ENCODE data around the gene NDUFAF5. TPM values are rescaled to one million over a fixed set of nuclear protein-coding genes. Genes with fewer than 3 reads are reported as not detected.

The NDUFAF5 gene
- total RNA-seq, 1 donor from 2014 or later, result 32.6 TPM

- Mint-ChIP-seq H3K4me1 (no peaks in the 10 kb centered on the region), H3K9me3 (no peaks in the 10 kb centered on the region), H3K27ac (ENCODE audit: unreplicated experiment) (no peak overlapping the region), H3K27me3 (ENCODE audit: low read depth) (no peaks in the 10 kb centered on the region), H3K36me3 (ENCODE audit: low read depth) (no peaks in the 10 kb centered on the region), H3K4me3 (no peak overlapping the region)
- no peak for TF ChIP-seq CTCF (conservative IDR thresholded peaks at IDR 0.05)
- DNase-seq (ENCODE audit: low read depth, low spot score), result no peak
Observed at GRCh38 chr20:13822459-13822858, 37.6 kb downstream of the NDUFAF5 start.

GRCh38 chr20:13824459-13824858 lies 39.6 kb downstream of the NDUFAF5 start:
- TF ChIP-seq CTCF (conservative IDR thresholded peaks at IDR 0.05), result no peak
- H3K36me3 Mint-ChIP-seq (ENCODE audit: low read depth), result no peaks in the 10 kb centered on the region
- H3K4me3 Mint-ChIP-seq, result no peak overlapping the region
- H3K27me3 Mint-ChIP-seq (ENCODE audit: low read depth), result no peaks in the 10 kb centered on the region
- no peaks in the 10 kb centered on the region for H3K4me1 Mint-ChIP-seq
- no peak overlapping the region for H3K27ac Mint-ChIP-seq (ENCODE audit: unreplicated experiment)
- no peak for DNase-seq (ENCODE audit: low read depth, low spot score)
- H3K9me3 Mint-ChIP-seq, result no peaks in the 10 kb centered on the region

GRCh38 chr20:13825465-13825864 lies 40.6 kb downstream of the NDUFAF5 start:
- Mint-ChIP-seq H3K27me3 (ENCODE audit: low read depth) (no peaks in the 10 kb centered on the region), H3K4me1 (no peaks in the 10 kb centered on the region), H3K4me3 (no peak overlapping the region), H3K36me3 (ENCODE audit: low read depth) (no peaks in the 10 kb centered on the region), H3K27ac (ENCODE audit: unreplicated experiment) (no peak overlapping the region), H3K9me3 (no peaks in the 10 kb centered on the region)
- no peak for DNase-seq (ENCODE audit: low read depth, low spot score)
- TF ChIP-seq CTCF (conservative IDR thresholded peaks at IDR 0.05), result no peak

- H3K4me1 Mint-ChIP-seq, result no peaks in the 10 kb centered on the region
Observed at GRCh38 chr20:13831476-13831875, 46.6 kb downstream of the NDUFAF5 start.

GRCh38 chr20:13838664-13839063 lies 53.8 kb downstream of the NDUFAF5 start:
- H3K36me3 Mint-ChIP-seq (ENCODE audit: low read depth), result no peaks in the 10 kb centered on the region
- H3K9me3 Mint-ChIP-seq, result no peaks in the 10 kb centered on the region
- no peaks in the 10 kb centered on the region for H3K4me1 Mint-ChIP-seq
- DNase-seq (ENCODE audit: low read depth, low spot score), result no peak
- no peak overlapping the region for H3K4me3 Mint-ChIP-seq
- no peak for TF ChIP-seq CTCF (conservative IDR thresholded peaks at IDR 0.05)
- H3K27ac Mint-ChIP-seq (ENCODE audit: unreplicated experiment), result no peak overlapping the region
- peaks cover 3% of the 10 kb centered on the region for H3K27me3 Mint-ChIP-seq (ENCODE audit: low read depth)

More at GRCh38 chr20:13831476-13831875, 46.6 kb downstream of the NDUFAF5 start:
- Mint-ChIP-seq H3K27ac (ENCODE audit: unreplicated experiment) (no peak overlapping the region), H3K27me3 (ENCODE audit: low read depth) (no peaks in the 10 kb centered on the region), H3K9me3 (peaks cover 3% of the 10 kb centered on the region), H3K36me3 (ENCODE audit: low read depth) (no peaks in the 10 kb centered on the region), H3K4me3 (no peak overlapping the region)
- no peak for TF ChIP-seq CTCF (conservative IDR thresholded peaks at IDR 0.05)
- DNase-seq (ENCODE audit: low read depth, low spot score), result no peak

Measured in neural crest cell (in vitro differentiated cells).